Upper lobe of right lung (tissue), 1 donor: ENCODE measurements around the gene CDC42BPG. TPM values are rescaled to one million over a fixed set of nuclear protein-coding genes. Genes with fewer than 3 reads are reported as not detected.

ENCODE experiments used
- ATAC-seq: fragments of 200-7000 bp; cut with Tn5 transposase; one replicate; pipeline ENCODE4 v1.9.1; 2020; ENCODE audit warnings: mild to moderate bottlenecking, moderate library complexity
- DNase-seq: peaks from one replicate; pipeline ENCODE4 v3.0.0-alpha.2; 2020
- H3K27ac ChIP-seq: fragments of 200-600 bp; one replicate; pipeline ENCODE4 v1.8.0; 2022
- H3K27me3 ChIP-seq: fragments of 200-600 bp; one replicate; pipeline ENCODE4 v1.8.0; 2022; ENCODE audit warnings: mild to moderate bottlenecking
- H3K36me3 ChIP-seq: fragments of 200-600 bp; one replicate; pipeline ENCODE4 v1.8.0; 2022
- H3K4me1 ChIP-seq: fragments of 200-600 bp; one replicate; pipeline ENCODE4 v1.8.0; 2022
- H3K4me3 ChIP-seq: fragments of 200-600 bp; one replicate; pipeline ENCODE4 v1.8.0; 2022; ENCODE audit warnings: mild to moderate bottlenecking
- H3K9me3 ChIP-seq: fragments of 200-600 bp; one replicate; pipeline ENCODE4 v1.8.0; 2022
- CTCF ChIP-seq: fragments of 200-600 bp; IDR thresholded peaks from one replicate; pipeline ENCODE4 v1.8.0; 2022; ENCODE audit warnings: antibody characterized with exemption
- intact Hi-C: fragments of 100-400 bp; cut with DNase I; formaldehyde crosslinking; loops from one replicate; pipeline ENCODE4 v1.11.0; 2022
- total RNA-seq: library from RNA; stranded (reverse); fragmentation: NEBNext Ultra II Directional; extraction: Animal tissue kit (Norgen Biotek cat#: 25700); gene quantifications from one replicate; pipeline ENCODE4 v1.2.1, GENCODE V29; 2021
- donor health status: DM: no; HTN: yes; CAD: no; lungs with severe emphysema.

CDC42BPG gene
- total RNA-seq, 1 donor from 2014 or later = 20.9 TPM

- Histone ChIP-seq H3K27ac (peak overlapping the region; percentile 87), H3K4me3 (no peak overlapping the region), H3K4me1 (peaks cover 13% of the 10 kb centered on the region), H3K36me3 (no peaks in the 10 kb centered on the region), H3K27me3 (no peaks in the 10 kb centered on the region), H3K9me3 (no peaks in the 10 kb centered on the region)
- DNase-seq (no peak), ATAC-seq (no peak)
- intact Hi-C loops = no loop called here
- TF ChIP-seq CTCF = no peak
Observed at GRCh38 chr11:64842366-64842759, 2.1 kb downstream of the CDC42BPG start.

- Histone ChIP-seq H3K9me3 (no peaks in the 10 kb centered on the region), H3K27me3 (no peaks in the 10 kb centered on the region), H3K4me1 (peaks cover 11% of the 10 kb centered on the region), H3K27ac (peak overlapping the region; percentile 87), H3K4me3 (no peak overlapping the region), H3K36me3 (no peaks in the 10 kb centered on the region)
- ATAC-seq = no peak
- no peak for DNase-seq
- no peak for TF ChIP-seq CTCF
- intact Hi-C loops = no loop called here
Observed at GRCh38 chr11:64841592-64842365, 2.7 kb downstream of the CDC42BPG start.

- ATAC-seq (no peak), DNase-seq (no peak)
- H3K4me3 ChIP-seq = no peak overlapping the region
- H3K36me3 ChIP-seq = no peaks in the 10 kb centered on the region
- H3K4me1 ChIP-seq = peaks cover 11% of the 10 kb centered on the region
- no peaks in the 10 kb centered on the region for H3K9me3 ChIP-seq
- TF ChIP-seq CTCF = no peak
- no peaks in the 10 kb centered on the region for H3K27me3 ChIP-seq
- intact Hi-C loops = no loop called here
- H3K27ac ChIP-seq = no peak overlapping the region
Observed at GRCh38 chr11:64839887-64840782, 4.3 kb downstream of the CDC42BPG start.

DNA sequence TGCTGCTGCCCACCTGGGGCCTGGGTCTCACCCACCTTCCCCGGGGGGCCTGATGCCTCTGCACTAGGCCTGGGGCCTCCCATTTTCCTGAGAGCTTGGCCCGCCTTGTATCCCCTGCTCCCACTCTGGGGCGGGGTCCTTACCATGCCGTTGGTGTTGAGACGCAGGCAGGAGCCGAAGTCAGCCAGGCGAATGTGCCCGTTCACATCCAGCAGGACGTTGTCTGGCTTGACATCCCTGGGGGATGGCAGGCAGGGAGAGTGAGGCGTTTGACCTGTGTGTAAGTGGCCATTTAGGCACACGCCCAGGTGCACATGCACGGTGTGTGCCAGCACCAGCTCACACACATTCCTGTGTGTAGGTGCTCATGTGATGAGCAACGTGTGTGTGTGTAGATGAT lies 5.1 kb downstream of the CDC42BPG start:
- no peak for TF ChIP-seq CTCF
- H3K36me3 ChIP-seq = no peaks in the 10 kb centered on the region
- peaks cover 11% of the 10 kb centered on the region for H3K4me1 ChIP-seq
- H3K27ac ChIP-seq = no peak overlapping the region
- ATAC-seq (no peak), DNase-seq (no peak)
- no peaks in the 10 kb centered on the region for H3K27me3 ChIP-seq
- H3K4me3 ChIP-seq = no peak overlapping the region
- no peaks in the 10 kb centered on the region for H3K9me3 ChIP-seq
- intact Hi-C loops = no loop called here

- intact Hi-C loops = no loop called here
- TF ChIP-seq CTCF = no peak
- H3K4me1 ChIP-seq = peaks cover 11% of the 10 kb centered on the region
- no peak for ATAC-seq
- no peaks in the 10 kb centered on the region for H3K27me3 ChIP-seq
- H3K27ac ChIP-seq = no peak overlapping the region
- no peaks in the 10 kb centered on the region for H3K9me3 ChIP-seq
- H3K4me3 ChIP-seq = no peak overlapping the region
- H3K36me3 ChIP-seq = no peaks in the 10 kb centered on the region
- no peak for DNase-seq
Observed at GRCh38 chr11:64838600-64839334, 5.7 kb downstream of the CDC42BPG start.
